PC-3 (cell line): ENCODE data around the gene DDX52. TPM values are rescaled to one million over a fixed set of nuclear protein-coding genes. Genes with fewer than 3 reads are reported as not detected.
A peak's percentile ranks its signal among the peaks of the same experiment; 100 is the strongest.

ENCODE experiments used
- ATAC-seq: fragments of 200-7000 bp; cut with Tn5 transposase; 2 replicates; pipeline ENCODE4 v1.9.1; 2020; ENCODE audit warnings: mild to moderate bottlenecking, moderate library complexity
- BruUV-seq: library from RNA; stranded (reverse); fragments of 400-500 nt; replicated peaks from 2 replicates; lab custom pipeline; 2021; lab: Mats Ljungman, UMichigan
- CTCF ChIA-PET: fragments of 300-600 bp; sonication (Branson Sonifier 250); formaldehyde crosslinking; loops from one replicate; lab custom pipeline; 2022; ENCODE audit warnings: antibody characterized with exemption; lab: Charles Lee
- POLR2A ChIA-PET: fragments of 300-600 bp; sonication (Branson Sonifier 250); formaldehyde crosslinking; loops from one replicate; lab custom pipeline; 2022; ENCODE audit warnings: antibody characterized with exemption; ENCODE audit not compliant: unreplicated experiment; lab: Charles Lee
- DNase-seq: peaks from one replicate; pipeline ENCODE4 v3.0.0-alpha.2; 2015
- H2AFZ ChIP-seq: fragments of 300-600 bp; sonication (generic); 2 replicates; pipeline ENCODE4 v1.6.0; 2016; ENCODE audit warnings: antibody characterized with exemption, low read length
- H3F3A ChIP-seq: fragments of 300-600 bp; sonication (generic); one replicate; pipeline ENCODE4 v1.6.0; 2017; ENCODE audit warnings: antibody characterized with exemption, low read length, control low read depth, mild to moderate bottlenecking; ENCODE audit not compliant: unreplicated experiment
- H3K27ac ChIP-seq: fragments of 300-600 bp; sonication (generic); 2 replicates; pipeline ENCODE4 v1.5.1; 2016; ENCODE audit warnings: mild to moderate bottlenecking, low read length
- H3K27me3 ChIP-seq: fragments of 300-600 bp; sonication (generic); 2 replicates; pipeline ENCODE4 v1.6.1; 2016; ENCODE audit warnings: low read length, mixed read lengths
- H3K36me3 ChIP-seq: fragments of 300-600 bp; sonication (generic); 2 replicates; pipeline ENCODE4 v1.6.1; 2016; ENCODE audit warnings: low read depth, mixed run types, low read length, mixed read lengths
- H3K4me1 ChIP-seq: fragments of 300-600 bp; sonication (generic); 2 replicates; pipeline ENCODE4 v1.5.1; 2016; ENCODE audit warnings: low read length; ENCODE audit not compliant: insufficient read depth
- H3K4me2 ChIP-seq: fragments of 300-600 bp; sonication (generic); 2 replicates; pipeline ENCODE4 v1.6.0; 2016; ENCODE audit warnings: low read length
- H3K4me3 ChIP-seq: fragments of 300-600 bp; sonication (generic); 2 replicates; pipeline ENCODE4 v1.5.1; 2016; ENCODE audit warnings: mild to moderate bottlenecking, low read length, mixed read lengths
- H3K79me2 ChIP-seq: fragments of 300-600 bp; sonication (generic); 2 replicates; pipeline ENCODE4 v1.6.1; 2017; ENCODE audit warnings: low read length, mixed read lengths
- H3K9ac ChIP-seq: fragments of 300-600 bp; sonication (generic); 2 replicates; pipeline ENCODE4 v1.6.0; 2016; ENCODE audit warnings: mild to moderate bottlenecking, low read length
- H3K9me2 ChIP-seq: fragments of 300-600 bp; sonication (generic); replicated peaks from 2 replicates; pipeline ENCODE4 v1.6.1; 2016; ENCODE audit warnings: mixed run types, low read length, mixed read lengths
- H3K9me3 ChIP-seq: fragments of 300-600 bp; sonication (generic); 2 replicates; pipeline ENCODE4 v1.6.1; 2016; ENCODE audit warnings: low read length, mixed read lengths
- H4K20me1 ChIP-seq: fragments of 300-600 bp; sonication (generic); 2 replicates; pipeline ENCODE4 v1.6.1; 2016; ENCODE audit warnings: low read length, mixed read lengths
- CTCF ChIP-seq: fragments of 300-600 bp; sonication (generic); conservative IDR thresholded peaks from 2 replicates; pipeline ENCODE4 v1.5.1; 2017; ENCODE audit warnings: antibody characterized with exemption, low read depth, mild to moderate bottlenecking, low read length
- EZH2 ChIP-seq: fragments of 300-600 bp; sonication (generic); IDR thresholded peaks from one replicate; pipeline ENCODE4 v1.6.1; 2017; ENCODE audit warnings: antibody characterized with exemption, mild to moderate bottlenecking, low read length; ENCODE audit not compliant: unreplicated experiment
- EZH2phosphoT487 ChIP-seq: fragments of 300-600 bp; sonication (generic); IDR thresholded peaks from 2 replicates; pipeline ENCODE4 v1.6.1; 2018; ENCODE audit warnings: mild to moderate bottlenecking, antibody characterized with exemption, low read length, borderline replicate concordance
- intact Hi-C: fragments of 100-400 bp; cut with micrococcal nuclease; formaldehyde crosslinking; loops from 2 replicates; pipeline ENCODE4 v1.9.0; 2023
- total RNA-seq: library from RNA; depleted of rRNA; stranded (reverse); fragments of >200 nt; gene quantifications from 2 replicates; pipeline ENCODE4 v1.2.3, GENCODE V29; 2014

The DDX52 gene
- total RNA-seq, 1 experiment from 2014 or later: 12.5 TPM

- intact Hi-C loops: loop anchor here (1.0 kb wide), 1 partner anchor 43 kb away; no protein-coding TSS in a partner anchor
- H2AFZ ChIP-seq: no peak overlapping the region
- no TSS peak for BruUV-seq
- no peaks in the 10 kb centered on the region for H3F3A ChIP-seq
- H3K36me3 ChIP-seq: peaks cover 19% of the 10 kb centered on the region
- no peak overlapping the region for H3K4me2 ChIP-seq
- H3K9ac ChIP-seq: no peak overlapping the region
- DNase-seq: peak; percentile 90
- no peak overlapping the region for H3K27ac ChIP-seq
- peak; percentile 100 for ATAC-seq
- H3K27me3 ChIP-seq: no peaks in the 10 kb centered on the region
- no peaks in the 10 kb centered on the region for H4K20me1 ChIP-seq
- ChIA-PET CTCF (interaction anchor here (0.5 to 1.2 kb wide), 8 partner anchors 9 to 197 kb away, joined by 3 to 13 read pairs (median 4); no protein-coding TSS in a partner anchor), POLR2A (interaction anchor here (0.5 kb wide), 1 partner anchor 27 kb away, joined by 6 read pairs; no protein-coding TSS in a partner anchor)
- no peaks in the 10 kb centered on the region for H3K79me2 ChIP-seq
- H3K4me3 ChIP-seq: no peak overlapping the region
- TF ChIP-seq EZH2 (no peak), CTCF (peak; percentile 80)
- no peaks in the 10 kb centered on the region for H3K9me3 ChIP-seq
- H3K9me2 ChIP-seq: no peaks in the 10 kb centered on the region
- peaks cover 5% of the 10 kb centered on the region; the same call in 1 of the 2 replicates for H3K4me1 ChIP-seq
Measured at GRCh38 chr17:37570527-37571093, 72.6 kb downstream of the DDX52 start.

GRCh38 chr17:37568350-37569053 lies 74.7 kb downstream of the DDX52 start:
- Histone ChIP-seq H3K4me2 (no peak overlapping the region), H3K27me3 (no peaks in the 10 kb centered on the region), H3K9me3 (no peaks in the 10 kb centered on the region), H3K4me3 (no peak overlapping the region), H2AFZ (no peak overlapping the region), H3K79me2 (no peaks in the 10 kb centered on the region), H3F3A (no peaks in the 10 kb centered on the region), H3K4me1 (peaks cover 5% of the 10 kb centered on the region; the same call in 1 of the 2 replicates), H3K36me3 (peaks cover 19% of the 10 kb centered on the region), H3K9ac (no peak overlapping the region), H3K27ac (no peak overlapping the region), H4K20me1 (no peaks in the 10 kb centered on the region), H3K9me2 (no peaks in the 10 kb centered on the region)
- POLR2A ChIA-PET: no interaction called here
- BruUV-seq: no TSS peak
- CTCF ChIA-PET: no interaction called here
- DNase-seq (no peak), ATAC-seq (no peak)
- no peak for TF ChIP-seq CTCF
- no peak for TF ChIP-seq EZH2
- no peak for TF ChIP-seq EZH2phosphoT487
- intact Hi-C loops: no loop called here

- ChIA-PET POLR2A (no interaction called here), CTCF (no interaction called here)
- no peaks in the 10 kb centered on the region for H3K9me2 ChIP-seq
- H3K4me1 ChIP-seq: peaks cover 5% of the 10 kb centered on the region; the same call in 1 of the 2 replicates
- DNase-seq (no peak), ATAC-seq (no peak)
- no peaks in the 10 kb centered on the region for H3F3A ChIP-seq
- intact Hi-C loops: no loop called here
- BruUV-seq: no TSS peak
- H3K36me3 ChIP-seq: peaks cover 19% of the 10 kb centered on the region
- no peak overlapping the region for H3K4me2 ChIP-seq
- no peak overlapping the region for H3K27ac ChIP-seq
- no peak overlapping the region for H3K4me3 ChIP-seq
- no peak for TF ChIP-seq EZH2phosphoT487
- no peak overlapping the region for H2AFZ ChIP-seq
- no peaks in the 10 kb centered on the region for H3K27me3 ChIP-seq
- H3K9me3 ChIP-seq: no peaks in the 10 kb centered on the region
- H3K9ac ChIP-seq: no peak overlapping the region
- no peaks in the 10 kb centered on the region for H3K79me2 ChIP-seq
- H4K20me1 ChIP-seq: no peaks in the 10 kb centered on the region
Measured at GRCh38 chr17:37567538-37567937, 75.7 kb downstream of the DDX52 start.
